Measurements from ENCODE around the gene FATE1.

FATE1 gene

DNA sequence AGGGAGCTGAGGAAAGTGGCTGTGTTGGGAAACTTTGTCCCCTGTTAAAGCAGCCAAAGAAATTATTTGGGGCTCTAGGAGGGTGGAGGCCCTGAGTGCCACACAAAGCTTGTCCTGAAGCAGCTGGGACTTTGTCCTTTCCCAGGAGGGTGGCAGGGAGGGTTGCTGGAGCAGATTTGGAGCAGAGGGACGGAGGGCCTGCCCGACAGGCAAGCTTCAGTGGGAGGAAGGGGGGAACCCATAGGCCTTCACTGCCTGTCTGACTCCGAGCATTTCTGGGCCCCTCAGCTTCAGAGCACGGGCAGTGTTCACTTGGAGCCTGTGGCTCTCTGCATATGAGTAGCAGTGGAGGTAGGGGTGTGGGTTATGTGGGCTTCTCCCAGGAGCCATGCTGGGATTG, 11.5 kb downstream of the FATE1 start:
- DNase-seq (ENCODE audit: low read depth): no peak
- TF ChIP-seq, protein P1, sequence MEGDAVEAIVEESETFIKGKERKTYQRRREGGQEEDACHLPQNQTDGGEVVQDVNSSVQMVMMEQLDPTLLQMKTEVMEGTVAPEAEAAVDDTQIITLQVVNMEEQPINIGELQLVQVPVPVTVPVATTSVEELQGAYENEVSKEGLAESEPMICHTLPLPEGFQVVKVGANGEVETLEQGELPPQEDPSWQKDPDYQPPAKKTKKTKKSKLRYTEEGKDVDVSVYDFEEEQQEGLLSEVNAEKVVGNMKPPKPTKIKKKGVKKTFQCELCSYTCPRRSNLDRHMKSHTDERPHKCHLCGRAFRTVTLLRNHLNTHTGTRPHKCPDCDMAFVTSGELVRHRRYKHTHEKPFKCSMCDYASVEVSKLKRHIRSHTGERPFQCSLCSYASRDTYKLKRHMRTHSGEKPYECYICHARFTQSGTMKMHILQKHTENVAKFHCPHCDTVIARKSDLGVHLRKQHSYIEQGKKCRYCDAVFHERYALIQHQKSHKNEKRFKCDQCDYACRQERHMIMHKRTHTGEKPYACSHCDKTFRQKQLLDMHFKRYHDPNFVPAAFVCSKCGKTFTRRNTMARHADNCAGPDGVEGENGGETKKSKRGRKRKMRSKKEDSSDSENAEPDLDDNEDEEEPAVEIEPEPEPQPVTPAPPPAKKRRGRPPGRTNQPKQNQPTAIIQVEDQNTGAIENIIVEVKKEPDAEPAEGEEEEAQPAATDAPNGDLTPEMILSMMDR (IDR thresholded peaks at IDR 0.05; ENCODE audit: insufficient read depth, low read depth, low read length, missing control alignments): no peak
- H3K4me3 ChIP-seq (ENCODE audit: low read depth, low read length): no peak overlapping the region

DNA sequence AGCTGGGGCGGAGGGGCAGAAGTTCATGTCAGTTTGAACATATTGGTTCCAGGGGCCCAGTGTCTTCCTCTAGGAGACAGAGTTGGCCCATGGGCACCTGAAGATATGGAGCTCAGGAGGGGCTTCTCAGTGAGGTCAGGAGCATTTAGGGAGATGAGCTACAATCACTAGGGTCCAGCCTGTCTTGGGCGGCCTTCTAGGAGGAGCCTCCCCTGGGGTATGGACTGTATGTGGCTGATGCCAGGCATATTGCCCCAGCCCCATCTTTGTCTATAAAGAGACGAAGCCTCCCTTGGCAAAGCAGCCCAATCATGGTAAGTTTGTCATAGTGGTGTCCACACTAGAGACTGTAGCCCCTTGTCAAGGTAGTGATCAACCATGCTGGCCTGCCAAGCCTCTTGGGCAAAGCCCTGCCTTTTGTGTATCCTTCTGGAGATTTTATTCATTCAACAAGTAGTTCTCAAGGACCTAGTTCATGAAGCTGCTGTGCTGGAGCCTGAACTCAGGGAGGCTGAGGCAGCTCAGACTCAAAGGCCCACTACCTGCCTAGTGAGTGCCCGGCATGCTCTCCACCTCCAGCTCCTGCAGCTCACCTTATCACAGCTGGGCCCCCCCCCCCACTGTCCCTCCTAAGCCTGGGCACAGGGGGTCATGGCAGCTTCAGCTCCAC, 13.4 kb downstream of the FATE1 start:
- no peak overlapping the region for H3K4me3 ChIP-seq (ENCODE audit: low read depth, low read length)
- no peak for DNase-seq (ENCODE audit: low read depth)
- TF ChIP-seq, protein P1 (IDR thresholded peaks at IDR 0.05; ENCODE audit: insufficient read depth, low read depth, low read length, missing control alignments): no peak

DNA sequence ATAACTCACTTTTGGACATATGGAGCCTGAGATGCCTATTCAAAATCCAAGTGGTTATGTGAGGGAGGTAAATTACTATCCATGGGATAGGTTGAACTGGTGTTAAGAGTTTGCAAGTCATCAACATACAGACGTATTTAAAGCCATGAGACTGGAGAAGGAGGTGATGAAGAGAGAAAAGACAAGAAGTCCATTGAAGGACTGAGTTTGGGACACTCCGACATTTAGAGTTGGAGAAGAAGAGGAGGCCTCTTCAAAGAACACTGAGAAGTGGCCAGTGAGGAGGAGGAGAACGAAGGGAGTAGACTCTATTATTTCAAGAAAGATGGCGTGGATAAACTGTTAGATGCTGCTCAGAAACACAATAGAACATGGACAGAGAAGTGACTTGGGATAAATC, 18.6 kb downstream of the FATE1 start, which contains the start of gene CNGA2:
Gene CNGA2 (plus strand): TSS at position 301 of the 400 bp plus-strand sequence. CDS start 3,738 bp downstream, outside the sequence.
- TF ChIP-seq, protein P1 (IDR thresholded peaks at IDR 0.05; ENCODE audit: insufficient read depth, low read depth, low read length, missing control alignments): no peak
- no peak within 1 kb of the TSS for H3K4me3 ChIP-seq (ENCODE audit: low read depth, low read length)
- no peak for DNase-seq (ENCODE audit: low read depth)

DNA sequence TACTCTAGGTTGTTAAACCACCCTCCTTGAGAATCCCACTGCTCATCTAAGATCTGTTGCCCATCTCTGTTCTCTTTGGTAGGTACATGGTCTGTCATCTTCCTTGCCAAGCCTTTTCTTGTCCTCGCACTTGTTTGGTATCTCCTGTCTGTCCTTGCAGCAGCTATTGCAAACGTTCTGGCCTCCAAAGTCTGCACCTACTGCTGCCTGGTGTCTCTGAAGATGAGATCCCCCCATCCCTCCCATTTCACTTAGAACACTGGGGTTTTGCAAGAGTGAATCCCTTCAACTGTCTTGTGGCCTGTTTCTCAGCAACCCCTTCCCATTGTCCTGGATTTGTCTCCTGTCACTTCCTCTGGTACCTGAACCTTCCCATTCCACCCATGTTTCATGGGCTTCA, 19.4 kb downstream of the FATE1 start:
- no peak overlapping the region for H3K4me3 ChIP-seq (ENCODE audit: low read depth, low read length)
- no peak for DNase-seq (ENCODE audit: low read depth)
- TF ChIP-seq, protein P1 (IDR thresholded peaks at IDR 0.05; ENCODE audit: insufficient read depth, low read depth, low read length, missing control alignments): no peak

DNA sequence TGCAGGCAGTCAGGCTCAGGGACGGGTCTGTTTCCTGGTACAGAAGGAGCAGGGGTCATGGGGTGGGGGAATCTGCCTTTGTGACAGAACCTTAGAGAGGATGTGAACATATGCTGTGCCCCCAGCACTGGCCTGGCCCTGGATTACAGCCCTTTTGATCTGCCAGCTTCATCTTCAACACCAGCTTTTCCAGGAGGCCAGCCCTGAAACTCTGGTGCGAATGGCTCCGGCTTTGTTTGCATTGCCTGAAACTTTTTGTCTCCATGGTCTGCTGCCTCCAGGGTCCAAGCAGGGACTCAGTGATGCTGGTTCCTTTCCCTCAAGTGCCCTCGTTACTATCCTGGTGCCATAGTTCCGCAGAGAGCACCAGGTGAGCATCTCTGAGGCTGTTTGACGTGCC, 20.9 kb downstream of the FATE1 start:
- DNase-seq (ENCODE audit: low read depth): no peak
- TF ChIP-seq, protein P1 (IDR thresholded peaks at IDR 0.05; ENCODE audit: insufficient read depth, low read depth, low read length, missing control alignments): no peak
- H3K4me3 ChIP-seq (ENCODE audit: low read depth, low read length): no peak overlapping the region

DNA sequence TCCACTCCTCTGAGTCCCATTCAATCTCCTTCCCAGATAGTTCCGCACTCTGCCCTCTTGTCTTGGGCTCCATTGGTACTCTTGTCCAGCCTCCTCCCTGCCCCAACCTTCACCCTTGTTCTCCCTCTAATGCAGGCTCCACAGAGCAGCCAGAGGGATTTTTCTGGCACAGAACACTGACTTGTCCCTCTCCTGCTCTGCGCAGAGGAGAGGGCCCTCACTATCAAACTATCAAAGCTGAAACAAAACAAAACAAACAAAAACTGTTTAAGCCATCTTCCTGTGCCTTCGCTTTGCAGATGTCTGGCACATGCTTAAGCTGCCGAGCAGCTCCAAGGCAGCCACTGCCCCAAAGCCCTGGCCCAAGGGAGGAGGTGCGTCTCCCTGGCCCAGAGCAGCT, 21.7 kb downstream of the FATE1 start:
- H3K4me3 ChIP-seq (ENCODE audit: low read depth, low read length): no peak overlapping the region
- TF ChIP-seq, protein P1 (IDR thresholded peaks at IDR 0.05; ENCODE audit: insufficient read depth, low read depth, low read length, missing control alignments): no peak
- no peak for DNase-seq (ENCODE audit: low read depth)

DNA sequence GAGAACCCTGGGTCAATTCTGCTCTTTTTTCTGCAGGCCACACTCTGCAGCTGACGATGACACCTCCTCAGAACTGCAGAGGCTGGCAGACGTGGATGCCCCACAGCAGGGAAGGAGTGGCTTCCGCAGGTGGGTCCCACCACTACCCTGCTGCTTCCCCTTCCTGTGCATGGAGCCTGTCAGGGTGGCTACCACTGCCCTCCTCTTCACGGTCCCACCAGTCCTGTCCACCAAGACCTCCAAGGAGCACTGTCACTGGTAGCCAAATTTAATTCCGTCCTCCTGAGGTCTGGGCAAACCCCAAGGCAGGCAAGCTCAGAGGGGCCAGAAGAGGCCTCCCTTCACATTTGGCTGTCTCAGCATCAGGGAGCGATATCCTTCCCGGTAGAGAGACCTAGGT, 22.9 kb downstream of the FATE1 start:
- no peak for DNase-seq (ENCODE audit: low read depth)
- TF ChIP-seq, protein P1 (IDR thresholded peaks at IDR 0.05; ENCODE audit: insufficient read depth, low read depth, low read length, missing control alignments): no peak
- H3K4me3 ChIP-seq (ENCODE audit: low read depth, low read length): no peak overlapping the region
